Vagina (tissue), 2 donors: Measurements from ENCODE around the gene TCEAL7. TPM values are rescaled to one million over a fixed set of nuclear protein-coding genes. Genes with fewer than 3 reads are reported as not detected.

Source experiments
- DNase-seq, 2 donors: peaks; one replicate each; pipeline ENCODE4 v3.0.0-alpha.2; 2017; ENCODE audit errors: extremely low spot score in 2 of 2
- H3K27ac ChIP-seq: fragments of 200-600 bp; sonication (generic); one replicate; pipeline ENCODE4 v1.5.1; 2019
- H3K27me3 ChIP-seq: fragments of 200-600 bp; sonication (generic); one replicate; pipeline ENCODE4 v1.5.1; 2019
- H3K36me3 ChIP-seq, 2 donors: fragments of 200-600 bp; sonication (generic); one replicate each; pipeline ENCODE4 v1.5.1; 2017 to 2019
- H3K4me1 ChIP-seq: fragments of 200-600 bp; sonication (generic); one replicate; pipeline ENCODE4 v1.5.1; 2019
- H3K4me3 ChIP-seq, 2 donors: fragments of 200-600 bp; sonication (generic); 1 replicate in 1 of 2; 2 replicates in 1 of 2; pipeline ENCODE4 v1.5.1; 2016 to 2019
- H3K9me3 ChIP-seq: fragments of 200-600 bp; sonication (generic); one replicate; pipeline ENCODE4 v1.5.1; 2019
- POLR2A ChIP-seq, 2 donors: fragments of 450-650 bp; IDR thresholded peaks; one replicate each; pipeline ENCODE4 v1.6.1; 2017; ENCODE audit warnings: antibody characterized with exemption in 2 of 2, mild to moderate bottlenecking in 2 of 2, moderate library complexity in 2 of 2
- POLR2AphosphoS5 ChIP-seq, 2 donors: sonication (generic); formaldehyde crosslinking; IDR thresholded peaks; one replicate each; pipeline ENCODE4 v1.9.0; 2017; ENCODE audit warnings: antibody characterized with exemption in 2 of 2, mild to moderate bottlenecking in 2 of 2, low read depth in 1 of 2; ENCODE audit not compliant: insufficient read depth in 1 of 2
- intact Hi-C: fragments of 100-400 bp; cut with DNase I; formaldehyde crosslinking; loops from one replicate; pipeline ENCODE4 v1.15.1; 2023
- total RNA-seq: library from RNA; depleted of rRNA; stranded (reverse); fragments of >200 nt; gene quantifications from one replicate; pipeline ENCODE4 v1.2.3, GENCODE V29; 2016
- TF ChIP-seq, protein P1 (sequence below), 3 experiments: fragments of 450-650 bp in 2 of 3; fragments of 200-600 bp in 1 of 3; sonication (generic) in 1 of 3; IDR thresholded peaks; one replicate each; pipeline ENCODE4 v1.5.1; 2017 to 2019; ENCODE audit warnings: antibody characterized with exemption in 3 of 3, mild to moderate bottlenecking in 2 of 3, moderate library complexity in 2 of 3

Gene TCEAL7
- total RNA-seq, 1 donor from 2014 or later: 15.7 TPM

DNA sequence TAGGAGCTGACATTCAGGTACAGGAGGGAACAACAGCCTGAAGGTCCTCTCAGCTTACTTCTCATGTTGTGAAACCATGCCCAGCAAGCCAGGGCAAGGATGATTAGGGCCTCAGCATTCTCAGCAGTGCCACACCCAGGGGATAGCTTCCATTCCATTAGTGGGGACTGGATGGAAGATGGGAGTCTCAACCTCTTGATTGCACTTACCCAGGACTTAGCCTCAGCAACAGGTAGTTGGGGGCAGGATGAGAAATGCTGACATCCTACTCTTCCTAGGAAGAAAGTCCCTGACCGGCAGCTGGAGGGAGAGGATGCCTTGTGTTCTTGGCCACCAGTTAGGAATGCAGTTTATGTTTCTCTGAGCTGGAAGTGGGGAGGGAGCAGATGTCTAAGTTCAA lies 37.5 kb downstream of the TCEAL7 start:
- no peaks in the 10 kb centered on the region for H3K9me3 ChIP-seq
- TF ChIP-seq, protein P1, sequence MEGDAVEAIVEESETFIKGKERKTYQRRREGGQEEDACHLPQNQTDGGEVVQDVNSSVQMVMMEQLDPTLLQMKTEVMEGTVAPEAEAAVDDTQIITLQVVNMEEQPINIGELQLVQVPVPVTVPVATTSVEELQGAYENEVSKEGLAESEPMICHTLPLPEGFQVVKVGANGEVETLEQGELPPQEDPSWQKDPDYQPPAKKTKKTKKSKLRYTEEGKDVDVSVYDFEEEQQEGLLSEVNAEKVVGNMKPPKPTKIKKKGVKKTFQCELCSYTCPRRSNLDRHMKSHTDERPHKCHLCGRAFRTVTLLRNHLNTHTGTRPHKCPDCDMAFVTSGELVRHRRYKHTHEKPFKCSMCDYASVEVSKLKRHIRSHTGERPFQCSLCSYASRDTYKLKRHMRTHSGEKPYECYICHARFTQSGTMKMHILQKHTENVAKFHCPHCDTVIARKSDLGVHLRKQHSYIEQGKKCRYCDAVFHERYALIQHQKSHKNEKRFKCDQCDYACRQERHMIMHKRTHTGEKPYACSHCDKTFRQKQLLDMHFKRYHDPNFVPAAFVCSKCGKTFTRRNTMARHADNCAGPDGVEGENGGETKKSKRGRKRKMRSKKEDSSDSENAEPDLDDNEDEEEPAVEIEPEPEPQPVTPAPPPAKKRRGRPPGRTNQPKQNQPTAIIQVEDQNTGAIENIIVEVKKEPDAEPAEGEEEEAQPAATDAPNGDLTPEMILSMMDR (IDR thresholded peaks at IDR 0.05): no peak
- TF ChIP-seq POLR2AphosphoS5 (IDR thresholded peaks at IDR 0.05; ENCODE audit: insufficient read depth in 1 of 2, low read depth in 1 of 2) (no peak), POLR2A (IDR thresholded peaks at IDR 0.05) (no peak)
- no peak overlapping the region for H3K4me3 ChIP-seq
- intact Hi-C loops: no loop called here
- DNase-seq: no peak
- no peaks in the 10 kb centered on the region for H3K27me3 ChIP-seq
- H3K4me1 ChIP-seq: no peaks in the 10 kb centered on the region
- no peak overlapping the region for H3K27ac ChIP-seq
- H3K36me3 ChIP-seq: no peaks in the 10 kb centered on the region

DNA sequence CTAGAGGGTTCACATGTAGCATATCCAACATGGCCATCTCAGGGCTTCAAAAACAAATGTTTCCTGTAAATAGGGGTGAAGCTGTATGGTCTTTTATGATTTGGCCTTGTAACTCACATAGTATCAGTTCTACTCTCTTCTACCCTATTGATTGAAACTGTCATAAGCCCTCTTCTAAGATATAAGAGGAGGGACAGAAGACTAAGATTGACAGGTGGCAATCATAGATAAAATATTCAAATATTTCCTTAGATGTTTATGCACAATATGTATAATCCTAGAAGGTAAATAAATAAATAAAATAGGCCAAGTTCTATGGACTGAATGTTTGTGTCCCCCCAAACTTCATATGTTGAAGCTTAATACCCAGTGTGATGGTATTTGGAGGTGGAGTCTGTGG lies 39.4 kb downstream of the TCEAL7 start:
- Histone ChIP-seq H3K4me3 (no peak overlapping the region), H3K36me3 (no peaks in the 10 kb centered on the region), H3K27ac (no peak overlapping the region), H3K9me3 (no peaks in the 10 kb centered on the region), H3K4me1 (no peaks in the 10 kb centered on the region), H3K27me3 (no peaks in the 10 kb centered on the region)
- no peak for DNase-seq
- TF ChIP-seq POLR2A (IDR thresholded peaks at IDR 0.05) (no peak), POLR2AphosphoS5 (IDR thresholded peaks at IDR 0.05; ENCODE audit: insufficient read depth in 1 of 2, low read depth in 1 of 2) (no peak)
- TF ChIP-seq, protein P1 (IDR thresholded peaks at IDR 0.05): no peak
- intact Hi-C loops: no loop called here

DNA sequence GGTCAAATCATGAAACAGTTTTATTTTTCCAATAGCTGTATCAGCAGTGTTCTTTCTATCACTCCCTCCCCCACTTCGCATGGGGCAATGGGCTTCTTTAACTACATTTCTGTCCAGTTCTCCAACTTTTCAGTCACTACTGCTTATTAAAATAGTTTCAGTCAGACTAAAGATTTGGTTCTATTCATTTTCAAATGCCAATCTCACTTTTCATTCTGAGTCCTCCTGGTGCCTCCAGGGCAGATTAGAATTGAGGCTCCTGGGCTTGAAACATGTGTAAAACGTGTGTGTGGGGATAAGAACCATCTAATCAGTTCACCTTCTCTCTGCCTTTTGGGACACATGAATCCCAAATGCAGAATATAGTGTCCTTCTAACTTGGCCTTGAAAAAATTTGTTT lies 42.8 kb downstream of the TCEAL7 start:
- no peaks in the 10 kb centered on the region for H3K36me3 ChIP-seq
- intact Hi-C loops: no loop called here
- H3K27me3 ChIP-seq: no peaks in the 10 kb centered on the region
- DNase-seq: no peak
- no peaks in the 10 kb centered on the region for H3K9me3 ChIP-seq
- H3K4me1 ChIP-seq: no peaks in the 10 kb centered on the region
- H3K27ac ChIP-seq: no peak overlapping the region
- TF ChIP-seq, protein P1 (IDR thresholded peaks at IDR 0.05): no peak
- no peak for TF ChIP-seq POLR2AphosphoS5 (IDR thresholded peaks at IDR 0.05; ENCODE audit: insufficient read depth in 1 of 2, low read depth in 1 of 2)
- no peak for TF ChIP-seq POLR2A (IDR thresholded peaks at IDR 0.05)
- no peak overlapping the region for H3K4me3 ChIP-seq

DNA sequence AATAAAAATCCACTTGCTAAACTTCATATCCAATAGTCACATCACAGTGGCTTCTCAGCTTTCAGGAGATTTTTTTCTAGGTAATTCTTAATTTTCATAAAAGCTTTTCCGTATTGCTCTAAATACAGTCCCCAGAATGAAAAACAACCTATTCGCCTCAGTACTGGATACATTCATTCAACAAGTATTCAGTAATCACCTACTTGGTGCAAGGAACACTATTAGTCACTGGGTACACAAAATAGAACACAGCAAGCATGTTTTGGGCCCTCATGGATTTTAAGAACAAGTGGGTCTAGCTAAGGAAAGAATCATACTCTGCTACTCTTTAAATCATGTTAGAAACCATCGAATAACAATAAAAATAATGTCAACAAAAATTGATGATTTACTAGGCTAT lies 43.5 kb downstream of the TCEAL7 start:
- Histone ChIP-seq H3K36me3 (no peaks in the 10 kb centered on the region), H3K27me3 (no peaks in the 10 kb centered on the region), H3K9me3 (no peaks in the 10 kb centered on the region), H3K4me1 (no peaks in the 10 kb centered on the region), H3K27ac (no peak overlapping the region), H3K4me3 (no peak overlapping the region)
- DNase-seq: no peak
- intact Hi-C loops: no loop called here
- no peak for TF ChIP-seq POLR2A (IDR thresholded peaks at IDR 0.05)
- no peak for TF ChIP-seq POLR2AphosphoS5 (IDR thresholded peaks at IDR 0.05; ENCODE audit: insufficient read depth in 1 of 2, low read depth in 1 of 2)
- TF ChIP-seq, protein P1 (IDR thresholded peaks at IDR 0.05): no peak

DNA sequence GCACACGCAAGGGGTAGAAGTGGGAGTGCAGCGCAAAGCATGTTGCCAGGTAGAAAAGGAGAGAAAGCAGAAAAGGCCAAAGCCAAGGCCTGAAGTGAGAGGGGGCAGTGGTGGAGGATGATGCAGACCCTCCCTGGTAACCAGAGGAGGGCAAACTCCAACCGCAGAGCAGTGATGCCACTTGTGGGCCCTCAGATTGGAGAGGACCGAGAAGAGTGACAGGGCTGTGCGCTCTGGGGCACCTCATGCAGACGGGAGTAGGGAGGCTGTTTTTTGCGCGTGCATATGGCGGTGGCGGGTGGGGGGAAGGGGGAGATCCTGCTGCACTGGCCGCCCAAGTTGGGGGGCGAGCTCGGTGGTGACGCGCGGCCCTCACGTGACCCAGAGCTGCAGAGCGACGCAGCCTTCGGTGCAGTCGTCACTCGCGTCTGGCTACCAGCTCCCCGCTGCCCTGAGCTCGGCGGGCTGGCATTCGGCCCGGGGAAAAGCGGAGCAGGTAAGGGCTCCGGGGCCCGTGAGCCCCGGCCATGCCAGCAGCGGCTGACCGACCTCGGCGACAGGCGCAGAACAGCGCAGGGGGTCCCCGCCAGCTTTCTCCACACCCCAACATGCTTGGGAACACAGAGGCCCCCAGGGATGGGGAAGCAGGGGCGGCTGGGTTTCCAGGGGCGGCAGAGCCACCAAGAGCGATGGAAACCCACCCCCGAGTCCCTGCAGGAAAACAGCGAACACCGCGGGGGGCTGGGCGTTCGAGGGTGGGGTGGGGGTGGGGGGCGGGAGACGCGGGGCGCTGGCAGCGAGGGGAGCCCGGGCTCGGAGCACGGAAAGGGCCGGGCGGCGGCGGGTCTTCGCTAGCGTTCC lies 46.3 kb downstream of the TCEAL7 start, which contains the start of gene BEX3:
Gene BEX3, plus strand, starts transcription at position 421 of the 861 bp plus-strand sequence. CDS start 984 bp downstream, outside the sequence.
- H3K27ac ChIP-seq: peak within 1 kb of the TSS; percentile 88
- intact Hi-C loops: no loop called here
- no peaks in the 10 kb centered on the region for H3K4me1 ChIP-seq
- H3K9me3 ChIP-seq: no peaks in the 10 kb centered on the region
- TF ChIP-seq POLR2A (IDR thresholded peaks at IDR 0.05) (peak in 1 of 2 donors; percentile 39), POLR2AphosphoS5 (IDR thresholded peaks at IDR 0.05; ENCODE audit: insufficient read depth in 1 of 2, low read depth in 1 of 2) (peak in 1 of 2 donors; percentile 75)
- TF ChIP-seq, protein P1 (IDR thresholded peaks at IDR 0.05): no peak
- no peak for DNase-seq
- H3K36me3 ChIP-seq: no peaks in the 10 kb centered on the region
- H3K4me3 ChIP-seq: peak within 1 kb of the TSS; percentile 59 to 68
- no peaks in the 10 kb centered on the region for H3K27me3 ChIP-seq
